IPS-11a (cell line): Measurements from ENCODE around the gene ZNF407.

Source experiments
- H3K4me3 ChIP-seq: one replicate; pipeline ENCODE4 v1.5.1; 2013; ENCODE audit warnings: low read depth, low read length, control low read depth

Gene ZNF407

GRCh38 chr18:75065251-75066000, 467.8 kb downstream of the ZNF407 start:
- H3K4me3 ChIP-seq = no peak overlapping the region

GRCh38 chr18:75066021-75066880, 468.6 kb downstream of the ZNF407 start:
- no peak overlapping the region for H3K4me3 ChIP-seq

- no peak overlapping the region for H3K4me3 ChIP-seq
Measured at GRCh38 chr18:75066936-75067335, 469.3 kb downstream of the ZNF407 start.

GRCh38 chr18:75067996-75068645, 470.5 kb downstream of the ZNF407 start:
- H3K4me3 ChIP-seq = no peak overlapping the region

- no peak overlapping the region for H3K4me3 ChIP-seq
Measured at GRCh38 chr18:75068682-75069435, 471.2 kb downstream of the ZNF407 start.

- no peak overlapping the region for H3K4me3 ChIP-seq
Measured at GRCh38 chr18:75070235-75070624, 472.6 kb downstream of the ZNF407 start.

GRCh38 chr18:75070625-75071483, 473.2 kb downstream of the ZNF407 start:
- H3K4me3 ChIP-seq = no peak overlapping the region

- no peak overlapping the region for H3K4me3 ChIP-seq
Measured at GRCh38 chr18:75071484-75071785, 473.8 kb downstream of the ZNF407 start.

GRCh38 chr18:75071866-75072671, 474.4 kb downstream of the ZNF407 start:
- H3K4me3 ChIP-seq = no peak overlapping the region

- no peak overlapping the region for H3K4me3 ChIP-seq
Measured at GRCh38 chr18:75072672-75073371, 475.2 kb downstream of the ZNF407 start.

GRCh38 chr18:75073654-75074053, 476.0 kb downstream of the ZNF407 start:
- no peak overlapping the region for H3K4me3 ChIP-seq

- H3K4me3 ChIP-seq = no peak overlapping the region
Measured at GRCh38 chr18:75074196-75075015, 476.7 kb downstream of the ZNF407 start.

GRCh38 chr18:75075016-75075305, 477.3 kb downstream of the ZNF407 start:
- H3K4me3 ChIP-seq = no peak overlapping the region

- H3K4me3 ChIP-seq = no peak overlapping the region
Measured at GRCh38 chr18:75075429-75075841, 477.8 kb downstream of the ZNF407 start.

GRCh38 chr18:75076286-75076685, 478.6 kb downstream of the ZNF407 start:
- H3K4me3 ChIP-seq = no peak overlapping the region

GRCh38 chr18:75081486-75081885, 483.8 kb downstream of the ZNF407 start:
- H3K4me3 ChIP-seq = no peak overlapping the region

GRCh38 chr18:75083131-75083530, 485.5 kb downstream of the ZNF407 start:
- H3K4me3 ChIP-seq = no peak overlapping the region

- no peak overlapping the region for H3K4me3 ChIP-seq
Measured at GRCh38 chr18:75083761-75084160, 486.1 kb downstream of the ZNF407 start.
